ENCODE measurements around the gene SPNS3.

The SPNS3 gene

GRCh38 chr17:4530799-4531730, 97.3 kb downstream of the SPNS3 start:
- peak; percentile 16 for DNase-seq (ENCODE audit: low read depth)

DNA sequence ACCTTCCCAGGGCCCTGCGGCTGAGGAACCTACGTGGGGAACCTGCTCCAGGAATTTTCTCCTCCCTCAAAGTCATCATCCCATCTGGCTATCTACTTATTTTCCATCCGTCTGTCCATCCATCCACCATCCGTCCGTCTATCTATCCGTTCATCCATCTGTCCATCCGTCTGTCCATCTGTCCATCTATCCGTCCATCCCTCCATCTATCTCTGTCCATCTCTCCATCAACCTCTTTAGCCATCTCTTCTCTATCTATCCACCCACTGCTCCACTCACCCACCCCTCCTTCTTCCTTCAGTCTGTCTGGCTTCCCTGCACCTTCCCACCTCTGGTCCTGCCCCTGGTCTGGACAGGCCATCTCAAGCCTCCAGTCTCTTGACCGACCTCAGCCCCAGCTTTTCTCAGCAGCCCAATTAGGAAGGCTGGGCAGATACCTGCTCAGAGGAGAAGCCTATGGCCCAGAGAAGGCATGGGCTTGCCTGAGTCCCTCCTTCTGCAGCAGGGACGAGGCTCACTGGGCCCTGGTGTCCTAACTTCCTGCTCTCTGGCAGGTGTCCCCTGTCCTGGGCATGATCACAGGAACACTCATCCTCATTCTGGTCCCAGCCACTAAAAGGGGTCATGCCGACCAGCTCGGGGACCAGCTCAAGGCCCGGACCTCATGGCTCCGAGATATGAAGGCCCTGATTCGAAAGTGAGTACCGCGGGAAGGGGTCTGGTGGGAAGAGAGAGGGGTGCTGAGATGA, 98.4 kb downstream of the SPNS3 start:
- no peak for DNase-seq (ENCODE audit: low read depth)

- no peak for DNase-seq (ENCODE audit: low read depth)
Observed at GRCh38 chr17:4532860-4533522, 99.3 kb downstream of the SPNS3 start.

DNA sequence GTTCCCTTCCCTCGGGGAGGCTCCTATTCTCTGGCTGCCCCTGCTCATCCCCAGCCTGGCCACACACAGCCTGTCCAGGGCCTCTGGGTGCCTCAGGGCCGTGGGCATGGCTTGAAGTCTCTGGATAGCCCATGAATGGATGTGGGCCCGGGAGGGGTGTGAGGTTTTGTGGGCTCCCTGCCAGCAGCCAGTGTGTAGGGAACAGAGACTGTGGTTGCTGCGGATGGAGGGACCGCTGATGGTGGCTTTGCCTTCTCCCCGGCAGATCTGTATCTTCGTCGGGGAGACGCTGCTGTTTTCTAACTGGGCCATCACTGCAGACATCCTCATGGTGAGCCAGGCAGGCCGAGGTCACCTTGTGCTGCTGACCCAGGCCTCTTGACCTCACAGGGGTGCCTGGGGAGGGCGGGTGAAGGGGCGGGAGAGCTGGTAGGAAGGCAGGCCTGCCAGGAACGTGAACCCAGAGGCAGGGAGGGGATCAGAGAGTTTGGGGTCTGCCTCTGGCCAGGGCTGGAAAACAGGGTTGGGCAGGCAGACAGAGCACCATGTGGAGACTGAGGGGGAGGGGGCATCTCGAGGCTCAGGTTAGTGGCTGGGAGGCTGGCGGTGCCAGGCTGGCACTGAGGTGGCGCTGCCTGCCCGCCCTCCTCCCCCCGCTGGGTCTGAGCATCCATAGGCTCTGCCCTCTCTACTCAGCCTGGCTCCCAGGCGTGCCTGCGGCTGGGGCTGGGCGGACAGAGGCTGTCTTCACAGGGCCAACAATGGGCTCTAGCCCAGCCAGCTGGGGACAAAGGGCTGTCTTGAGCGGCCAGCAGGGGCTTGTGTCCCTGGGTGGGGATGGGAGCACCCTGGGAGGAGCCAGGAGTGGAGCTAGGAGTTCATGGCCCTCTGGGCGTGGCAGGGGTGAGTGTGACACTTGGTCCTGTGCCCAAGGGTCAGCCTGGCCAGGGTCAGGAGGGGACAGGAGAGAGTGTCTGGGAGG, 100.1 kb downstream of the SPNS3 start:
- DNase-seq (ENCODE audit: low read depth) = no peak

DNA sequence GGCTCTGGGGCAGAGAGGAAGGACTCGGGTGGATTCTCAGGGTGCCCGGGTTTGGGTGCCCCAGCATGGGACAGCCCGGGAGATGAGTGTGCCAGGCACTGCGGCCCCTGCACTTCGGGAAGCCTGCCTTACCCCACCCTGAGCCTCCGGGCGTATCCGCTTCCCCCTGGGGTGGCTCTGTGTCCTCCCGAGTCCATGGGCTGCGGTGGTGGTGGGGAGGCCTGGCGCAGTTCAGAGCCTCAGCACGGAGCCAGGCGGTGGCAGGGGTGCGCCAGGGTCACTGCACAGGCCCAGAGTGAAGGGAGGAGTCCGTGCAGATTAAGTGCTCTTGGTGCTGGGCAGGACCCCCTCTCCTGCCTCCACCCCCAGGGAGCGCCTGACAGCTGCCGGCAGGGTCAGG, 100.8 kb downstream of the SPNS3 start:
- DNase-seq (ENCODE audit: low read depth) = no peak

DNA sequence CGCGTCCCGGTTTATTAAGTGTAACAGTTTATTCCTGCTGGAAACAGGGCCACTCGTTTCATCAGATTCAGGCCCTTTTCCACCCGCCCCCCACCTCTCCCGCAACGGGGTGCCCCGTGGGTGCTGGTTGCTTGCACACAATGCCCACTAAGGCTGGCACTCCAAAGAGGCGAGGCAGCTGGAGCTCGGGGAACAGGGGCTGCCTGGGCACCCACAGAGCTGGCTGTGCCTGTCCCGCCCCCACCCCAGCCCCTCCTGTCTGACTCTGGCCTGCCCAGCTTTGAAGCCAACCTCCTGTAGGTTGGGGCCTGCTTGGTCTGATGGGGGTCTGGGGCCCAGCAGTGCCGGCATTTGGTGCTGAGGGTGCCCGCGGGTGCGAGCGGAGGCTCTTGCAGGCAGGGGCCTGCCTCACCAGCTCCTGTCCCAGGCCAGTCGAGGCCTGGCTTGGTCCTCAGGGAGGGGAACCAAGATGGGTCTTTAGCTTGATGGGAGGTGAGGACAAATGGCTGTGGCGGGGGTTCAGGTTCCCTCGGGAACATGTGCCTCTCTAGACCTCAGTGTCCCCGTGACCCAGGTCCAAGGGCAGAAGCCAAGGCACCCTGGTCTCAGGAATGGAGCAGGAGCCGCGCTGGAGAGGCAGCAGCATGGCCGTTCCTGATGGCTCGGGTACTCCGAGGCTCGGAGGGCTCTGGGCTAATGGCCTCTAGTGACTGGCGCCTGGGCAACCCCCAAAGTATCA, 101.4 kb downstream of the SPNS3 start:
- DNase-seq (ENCODE audit: low read depth) = no peak

DNA sequence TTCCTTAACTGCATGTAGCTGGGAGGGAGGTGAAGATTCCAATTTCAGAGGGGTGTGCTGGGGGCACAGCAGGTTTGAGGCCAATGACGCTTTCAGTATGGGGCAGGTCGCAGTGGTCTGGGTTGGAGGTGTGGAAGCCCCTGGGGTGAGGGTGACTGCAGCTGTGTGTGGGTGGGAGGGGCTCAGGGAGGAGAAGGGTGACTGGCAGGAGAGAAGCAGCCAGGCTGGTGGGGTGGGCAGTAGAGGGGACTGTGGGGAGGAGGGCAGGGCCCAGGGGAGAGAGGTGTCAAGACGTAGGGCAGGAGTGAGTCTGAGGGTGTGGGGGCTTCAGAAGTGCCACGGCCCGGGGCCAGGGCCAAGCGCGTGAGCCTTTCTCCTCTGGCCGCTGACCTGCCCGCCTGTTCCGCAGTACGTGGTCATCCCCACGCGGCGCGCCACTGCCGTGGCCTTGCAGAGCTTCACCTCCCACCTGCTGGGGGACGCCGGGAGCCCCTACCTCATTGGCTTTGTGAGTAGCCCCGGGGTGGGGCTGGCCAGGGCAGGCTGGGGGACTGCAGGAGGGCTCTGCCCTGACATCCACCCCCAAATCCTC, 102.0 kb downstream of the SPNS3 start:
- no peak for DNase-seq (ENCODE audit: low read depth)

- DNase-seq (ENCODE audit: low read depth) = peak; percentile 17
Observed at GRCh38 chr17:4536259-4536741, 102.6 kb downstream of the SPNS3 start.

DNA sequence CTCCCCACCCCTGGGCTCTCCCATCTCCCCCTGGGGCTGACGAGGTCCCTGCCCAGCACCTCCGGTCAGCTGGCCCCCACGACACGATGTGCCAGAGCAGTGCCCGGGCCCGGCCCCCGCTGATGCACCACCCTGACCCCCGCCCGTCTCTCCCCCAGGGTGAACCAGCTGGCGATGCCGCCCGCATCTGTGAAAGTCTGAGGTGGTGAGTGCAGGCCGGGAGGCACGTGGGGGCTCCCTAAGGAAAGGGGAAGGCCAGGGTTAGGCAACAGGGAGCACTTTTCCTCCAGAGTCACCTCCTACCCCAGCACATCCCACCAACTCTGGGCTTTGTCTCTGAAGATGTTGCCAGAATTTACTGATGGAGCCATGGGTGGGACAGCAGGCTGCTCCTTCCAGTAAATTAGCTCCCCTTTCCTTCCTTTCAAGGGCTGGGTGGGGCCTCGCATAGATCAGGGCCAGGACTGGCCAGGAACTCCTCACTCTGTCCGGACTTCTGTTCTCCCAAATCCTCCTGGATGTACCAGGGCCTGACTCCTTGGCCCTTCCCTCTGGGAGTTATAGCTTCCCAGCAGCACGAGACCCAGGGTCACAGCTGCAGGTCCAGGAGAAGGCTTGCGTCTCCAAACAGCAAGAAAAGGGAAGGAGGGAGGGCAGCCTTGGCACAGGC, 103.1 kb downstream of the SPNS3 start:
- DNase-seq (ENCODE audit: low read depth) = peak; percentile 29

Data from iris pigment epithelial cell (primary cell).